ENCODE measurements around the gene ARL4A.

ARL4A gene

GRCh38 chr7:12689451-12689850 is 2.0 kb downstream of the ARL4A start:
- no peak for TF ChIP-seq FOXP2 (optimal IDR thresholded peaks at IDR 0.05; ENCODE audit: borderline replicate concordance, extremely low read depth, extremely low read length, insufficient read depth)
- no peak for TF ChIP-seq POLR2AphosphoS5 (IDR thresholded peaks at IDR 0.05; ENCODE audit: low read depth, low read length)
- TF ChIP-seq, protein P1, sequence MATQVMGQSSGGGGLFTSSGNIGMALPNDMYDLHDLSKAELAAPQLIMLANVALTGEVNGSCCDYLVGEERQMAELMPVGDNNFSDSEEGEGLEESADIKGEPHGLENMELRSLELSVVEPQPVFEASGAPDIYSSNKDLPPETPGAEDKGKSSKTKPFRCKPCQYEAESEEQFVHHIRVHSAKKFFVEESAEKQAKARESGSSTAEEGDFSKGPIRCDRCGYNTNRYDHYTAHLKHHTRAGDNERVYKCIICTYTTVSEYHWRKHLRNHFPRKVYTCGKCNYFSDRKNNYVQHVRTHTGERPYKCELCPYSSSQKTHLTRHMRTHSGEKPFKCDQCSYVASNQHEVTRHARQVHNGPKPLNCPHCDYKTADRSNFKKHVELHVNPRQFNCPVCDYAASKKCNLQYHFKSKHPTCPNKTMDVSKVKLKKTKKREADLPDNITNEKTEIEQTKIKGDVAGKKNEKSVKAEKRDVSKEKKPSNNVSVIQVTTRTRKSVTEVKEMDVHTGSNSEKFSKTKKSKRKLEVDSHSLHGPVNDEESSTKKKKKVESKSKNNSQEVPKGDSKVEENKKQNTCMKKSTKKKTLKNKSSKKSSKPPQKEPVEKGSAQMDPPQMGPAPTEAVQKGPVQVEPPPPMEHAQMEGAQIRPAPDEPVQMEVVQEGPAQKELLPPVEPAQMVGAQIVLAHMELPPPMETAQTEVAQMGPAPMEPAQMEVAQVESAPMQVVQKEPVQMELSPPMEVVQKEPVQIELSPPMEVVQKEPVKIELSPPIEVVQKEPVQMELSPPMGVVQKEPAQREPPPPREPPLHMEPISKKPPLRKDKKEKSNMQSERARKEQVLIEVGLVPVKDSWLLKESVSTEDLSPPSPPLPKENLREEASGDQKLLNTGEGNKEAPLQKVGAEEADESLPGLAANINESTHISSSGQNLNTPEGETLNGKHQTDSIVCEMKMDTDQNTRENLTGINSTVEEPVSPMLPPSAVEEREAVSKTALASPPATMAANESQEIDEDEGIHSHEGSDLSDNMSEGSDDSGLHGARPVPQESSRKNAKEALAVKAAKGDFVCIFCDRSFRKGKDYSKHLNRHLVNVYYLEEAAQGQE (IDR thresholded peaks at IDR 0.05; ENCODE audit: insufficient read depth in 1 of 2, low read depth in 2 of 2, low read length in 2 of 2), result no peak
- no peak for TF ChIP-seq SIN3A (IDR thresholded peaks at IDR 0.05; ENCODE audit: borderline replicate concordance, insufficient read depth, low read length)
- no peak for TF ChIP-seq TAF1 (IDR thresholded peaks at IDR 0.05; ENCODE audit: borderline replicate concordance, insufficient read depth, low read length)

DNA sequence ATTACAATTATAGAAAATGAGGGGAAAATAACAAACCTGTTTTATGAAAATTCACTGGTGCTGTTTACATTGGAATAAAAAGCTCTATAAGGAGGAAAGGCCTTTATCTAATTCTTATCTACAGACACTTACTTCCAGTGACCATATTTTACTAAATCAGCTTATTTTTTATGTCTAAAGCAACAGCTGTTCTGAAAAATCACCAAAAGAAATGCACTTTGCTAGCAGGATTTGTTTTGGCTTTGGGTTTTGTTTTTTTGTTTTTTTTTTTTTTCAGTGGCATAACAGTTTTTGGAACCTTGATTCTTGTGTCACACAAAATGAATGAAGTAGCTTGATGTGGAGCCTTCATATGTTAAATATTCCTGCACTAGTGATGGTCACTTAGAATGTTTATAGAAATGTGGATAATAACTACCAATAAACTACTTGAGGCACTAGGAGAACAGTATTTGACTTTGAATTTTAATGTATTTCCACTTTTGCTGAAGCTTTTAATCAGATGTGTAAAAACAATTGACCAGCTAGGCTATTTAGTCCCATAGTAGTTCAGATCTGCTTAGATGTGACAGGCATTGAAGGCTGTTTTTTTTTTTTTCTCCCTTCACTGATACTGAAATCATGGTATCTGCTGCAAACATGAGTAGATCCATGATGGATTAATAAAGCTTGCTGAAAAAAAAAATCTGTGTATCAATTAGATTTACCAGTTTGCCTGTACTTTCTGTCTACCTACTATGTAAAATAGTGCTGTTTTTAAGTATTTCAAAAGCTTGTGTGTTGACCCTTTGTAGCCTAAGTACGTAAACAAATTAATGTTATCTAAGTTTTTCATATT is 2.8 kb downstream of the ARL4A start:
- TF ChIP-seq FOXP2 (optimal IDR thresholded peaks at IDR 0.05; ENCODE audit: borderline replicate concordance, extremely low read depth, extremely low read length, insufficient read depth) (no peak), POLR2AphosphoS5 (IDR thresholded peaks at IDR 0.05; ENCODE audit: low read depth, low read length) (no peak), SIN3A (IDR thresholded peaks at IDR 0.05; ENCODE audit: borderline replicate concordance, insufficient read depth, low read length) (no peak), TAF1 (IDR thresholded peaks at IDR 0.05; ENCODE audit: borderline replicate concordance, insufficient read depth, low read length) (no peak)
- TF ChIP-seq, protein P1 (IDR thresholded peaks at IDR 0.05; ENCODE audit: insufficient read depth in 1 of 2, low read depth in 2 of 2, low read length in 2 of 2), result no peak

DNA sequence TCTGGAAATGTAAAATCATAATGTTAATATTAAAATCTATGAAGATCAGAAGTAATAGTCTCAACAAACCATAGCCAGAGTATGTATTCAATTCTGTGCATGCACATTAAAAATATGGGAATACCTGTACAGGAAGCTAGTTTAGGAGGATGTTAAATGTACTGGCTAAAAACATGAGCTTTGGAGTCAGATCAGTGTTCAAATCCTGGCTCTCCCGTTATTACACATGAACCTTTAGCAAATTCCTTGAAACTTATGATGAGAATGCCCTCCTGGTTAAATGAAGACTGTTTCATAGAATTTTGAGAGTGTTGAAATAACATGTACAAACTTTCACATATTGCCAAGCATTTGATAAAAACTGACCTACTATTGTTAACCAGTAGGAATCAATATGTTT is 4.6 kb downstream of the ARL4A start:
- TF ChIP-seq, protein P1 (IDR thresholded peaks at IDR 0.05; ENCODE audit: insufficient read depth in 1 of 2, low read depth in 2 of 2, low read length in 2 of 2), result no peak
- TF ChIP-seq TAF1 (IDR thresholded peaks at IDR 0.05; ENCODE audit: borderline replicate concordance, insufficient read depth, low read length) (no peak), POLR2AphosphoS5 (IDR thresholded peaks at IDR 0.05; ENCODE audit: low read depth, low read length) (no peak), SIN3A (IDR thresholded peaks at IDR 0.05; ENCODE audit: borderline replicate concordance, insufficient read depth, low read length) (no peak), FOXP2 (optimal IDR thresholded peaks at IDR 0.05; ENCODE audit: borderline replicate concordance, extremely low read depth, extremely low read length, insufficient read depth) (no peak)

- TF ChIP-seq SIN3A (IDR thresholded peaks at IDR 0.05; ENCODE audit: borderline replicate concordance, insufficient read depth, low read length) (no peak), TAF1 (IDR thresholded peaks at IDR 0.05; ENCODE audit: borderline replicate concordance, insufficient read depth, low read length) (no peak), POLR2AphosphoS5 (IDR thresholded peaks at IDR 0.05; ENCODE audit: low read depth, low read length) (no peak), FOXP2 (optimal IDR thresholded peaks at IDR 0.05; ENCODE audit: borderline replicate concordance, extremely low read depth, extremely low read length, insufficient read depth) (no peak)
- TF ChIP-seq, protein P1 (IDR thresholded peaks at IDR 0.05; ENCODE audit: insufficient read depth in 1 of 2, low read depth in 2 of 2, low read length in 2 of 2), result no peak
Measured at GRCh38 chr7:12692479-12693259, 5.2 kb downstream of the ARL4A start.
